ENCODE data around the gene NLRC5.
A peak's percentile ranks its signal among the peaks of the same experiment; 100 is the strongest.
"Not testable (repeated sequence)": the region's sequence is repeated elsewhere in the genome, so short reads cannot be mapped to it uniquely, and the experiment has no call there.

Gene NLRC5

DNA sequence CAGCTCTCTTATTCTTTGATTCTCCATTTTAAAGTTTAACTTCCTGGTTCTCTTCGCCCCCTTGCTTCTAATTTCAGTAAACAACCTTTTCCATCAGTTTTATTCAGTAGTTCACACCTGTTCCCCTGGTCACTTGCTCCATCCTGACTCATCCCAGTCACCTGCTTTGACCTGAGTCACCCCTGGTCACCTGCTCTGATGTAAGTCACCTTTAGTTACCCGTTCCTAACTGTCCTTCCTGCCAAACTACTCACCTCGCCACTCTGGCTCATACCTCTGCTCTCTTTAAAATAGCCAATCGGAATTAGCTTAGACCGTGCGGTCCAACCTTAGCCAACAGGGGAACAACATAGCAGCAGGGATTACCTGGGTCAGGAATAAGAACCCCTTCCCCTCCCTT, 4.7 kb upstream of the NLRC5 start:
- no peak for DNase-seq

DNA sequence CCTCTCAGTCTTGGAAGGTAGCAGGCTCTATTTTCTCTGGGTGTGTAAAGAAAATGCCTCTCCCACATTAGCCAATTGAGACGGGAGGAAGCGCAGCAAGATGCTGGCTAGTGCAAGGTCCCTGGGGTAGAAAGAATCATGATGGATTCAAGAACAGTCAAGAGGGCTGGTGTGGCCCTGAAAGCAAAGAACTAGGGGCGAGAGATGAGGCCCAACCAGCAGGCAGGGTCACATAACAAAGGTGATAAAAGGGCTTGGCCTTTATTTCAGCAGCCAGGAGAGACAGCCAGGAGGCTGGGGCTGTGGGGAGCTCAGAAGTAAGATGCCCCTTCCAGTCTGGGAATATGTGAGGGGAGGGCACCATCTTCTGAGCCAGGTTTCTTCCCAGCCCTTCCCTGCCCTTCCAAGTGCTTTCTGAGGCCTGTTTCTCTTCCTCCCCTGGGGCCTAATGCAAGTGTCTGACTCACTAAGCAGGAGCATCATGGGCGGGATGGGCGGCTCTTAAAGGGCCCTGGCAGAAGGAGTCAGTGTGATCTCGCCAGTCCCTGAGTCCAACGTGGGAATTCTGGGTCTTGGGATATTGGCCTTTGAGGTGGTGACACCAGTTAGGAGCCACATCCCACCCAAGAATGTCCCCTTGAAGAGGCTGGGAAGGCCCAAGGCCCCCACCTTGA, 3.9 kb upstream of the NLRC5 start:
- no peak for DNase-seq

DNA sequence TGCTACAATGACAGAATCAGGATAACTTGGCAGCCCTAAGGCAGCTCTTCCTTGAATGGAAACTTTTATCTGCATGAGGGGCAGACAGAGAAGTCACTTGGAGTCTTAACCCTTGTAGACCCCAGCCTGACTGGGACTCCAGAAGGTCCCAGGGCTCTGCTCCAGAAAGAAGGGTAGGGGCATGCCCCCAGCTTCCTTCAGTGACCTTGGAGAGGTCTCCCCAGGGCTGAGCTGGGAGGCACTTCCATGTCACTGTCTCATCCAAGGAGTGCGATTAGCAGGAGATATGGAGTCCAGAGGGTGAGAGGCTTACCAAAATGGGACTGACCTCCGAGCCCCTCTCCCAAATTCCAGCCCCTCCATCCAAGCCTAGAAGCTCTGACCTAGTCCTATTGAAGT, 3.4 kb upstream of the NLRC5 start:
- DNase-seq = no peak

DNA sequence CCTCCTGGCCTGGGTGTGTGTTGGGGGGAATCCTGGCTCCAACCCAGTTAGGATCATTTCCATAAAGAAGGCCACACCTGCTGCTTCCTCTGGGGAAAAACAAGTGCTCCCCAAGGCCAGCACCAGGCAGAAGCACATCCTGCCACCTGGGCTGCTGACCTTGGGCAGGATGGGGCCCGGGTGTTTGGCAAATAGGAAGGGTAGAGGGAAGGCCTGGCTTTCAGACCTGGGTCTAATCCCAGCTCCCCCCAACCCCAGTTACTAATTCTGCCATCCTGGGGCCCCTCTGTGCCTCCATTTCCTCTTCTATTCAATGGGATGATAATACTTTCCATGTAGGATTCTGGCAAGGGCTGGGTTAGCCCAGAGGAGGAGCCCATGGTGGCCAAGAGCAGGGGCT, 3.0 kb upstream of the NLRC5 start:
- DNase-seq = no peak

DNA sequence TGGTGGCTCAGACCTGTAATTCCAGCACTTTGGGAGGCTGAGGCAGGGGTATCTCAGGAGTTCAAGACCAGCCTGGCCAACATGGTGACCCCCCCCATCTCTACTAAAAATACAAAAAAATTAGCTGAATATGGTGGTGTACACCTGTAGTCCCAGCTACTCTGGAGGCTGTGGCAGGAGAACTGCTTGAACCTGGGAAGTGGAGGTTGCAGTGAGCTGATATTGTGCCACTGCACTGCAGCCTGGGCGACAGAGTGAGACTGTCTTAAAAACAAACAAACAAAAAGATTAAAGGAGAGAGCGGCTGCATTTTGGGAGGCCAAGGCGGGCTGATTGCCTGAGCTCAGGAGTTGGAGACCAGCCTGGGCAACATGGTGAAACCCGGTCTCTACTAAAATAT, 2.4 kb upstream of the NLRC5 start:
- DNase-seq = not testable (repeated sequence)

DNA sequence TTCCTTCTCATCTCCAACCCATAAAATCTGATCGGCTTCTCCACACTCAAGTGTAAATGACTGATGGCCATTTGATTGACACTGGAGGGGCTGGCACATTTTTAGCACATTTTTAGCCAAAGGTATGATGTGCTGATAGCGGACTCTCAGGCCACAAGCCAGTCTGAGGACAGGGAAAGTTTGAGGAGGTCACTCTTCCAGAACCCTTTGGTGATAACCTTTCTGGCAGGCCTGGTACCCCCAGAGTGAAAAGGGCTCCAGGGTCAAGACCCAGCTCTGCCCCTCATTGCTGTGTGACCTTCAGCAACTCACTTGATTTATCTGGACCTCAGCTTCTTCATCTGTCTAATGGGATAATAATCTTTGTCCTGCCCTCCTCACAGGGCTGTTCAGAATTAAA, 1.7 kb upstream of the NLRC5 start:
- DNase-seq = no peak

DNA sequence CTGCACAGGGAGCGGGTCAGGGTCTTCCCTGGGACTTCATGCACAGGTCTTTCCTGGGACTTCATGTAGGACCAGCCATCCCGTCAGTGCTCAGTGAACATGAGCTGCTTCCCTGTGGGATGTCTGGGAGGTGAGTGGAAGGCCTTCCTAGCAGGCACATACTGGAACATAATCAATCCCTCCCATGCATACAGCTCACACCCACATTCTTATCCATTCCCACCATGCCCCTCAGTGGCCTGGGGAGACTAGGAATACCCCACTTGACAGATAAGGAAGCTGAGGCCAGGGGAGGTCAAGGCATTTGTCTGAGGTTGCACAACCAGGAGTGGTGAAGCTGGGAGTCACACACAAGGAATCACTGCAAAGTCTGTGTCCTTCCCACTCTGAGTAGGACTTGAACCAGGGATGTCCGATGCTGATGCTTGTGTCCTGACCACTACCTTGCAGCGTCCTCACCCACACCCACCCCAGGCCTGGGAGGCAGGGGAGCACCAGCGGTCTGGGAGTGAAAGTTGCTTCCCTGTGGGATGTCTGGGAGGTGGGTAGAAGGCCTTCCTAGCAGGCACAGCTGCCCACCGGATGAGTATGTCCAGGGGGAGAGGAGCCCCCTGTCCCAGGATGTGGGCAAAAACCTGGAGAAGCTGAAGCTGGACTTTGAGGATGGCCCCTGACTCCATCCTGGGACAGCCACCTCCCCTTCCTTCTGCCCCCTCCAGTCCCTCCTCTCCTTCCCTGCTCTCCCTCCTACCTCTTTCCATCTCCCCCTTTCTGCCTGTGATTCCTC, 1.0 kb upstream of the NLRC5 start:
- no peak for DNase-seq

DNA sequence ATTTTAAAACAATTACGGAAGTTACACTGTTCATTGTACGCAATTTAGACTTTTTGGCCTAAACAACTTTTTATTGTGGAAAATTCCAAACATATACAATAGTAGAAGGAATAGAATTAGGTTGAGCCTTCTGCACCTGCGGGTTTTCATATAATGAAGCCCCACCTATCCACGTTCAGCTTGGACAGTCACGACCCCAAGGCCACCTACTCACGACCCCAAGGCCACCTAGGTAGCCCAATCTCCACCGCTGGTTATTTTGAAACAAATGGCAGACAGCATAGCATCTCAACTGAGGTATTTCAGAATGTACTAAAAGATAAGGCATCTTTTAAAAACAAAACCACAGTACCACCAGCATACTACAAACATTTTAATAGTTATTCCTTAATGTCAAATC, 631 bp downstream of the NLRC5 start:
- no peak for DNase-seq

DNA sequence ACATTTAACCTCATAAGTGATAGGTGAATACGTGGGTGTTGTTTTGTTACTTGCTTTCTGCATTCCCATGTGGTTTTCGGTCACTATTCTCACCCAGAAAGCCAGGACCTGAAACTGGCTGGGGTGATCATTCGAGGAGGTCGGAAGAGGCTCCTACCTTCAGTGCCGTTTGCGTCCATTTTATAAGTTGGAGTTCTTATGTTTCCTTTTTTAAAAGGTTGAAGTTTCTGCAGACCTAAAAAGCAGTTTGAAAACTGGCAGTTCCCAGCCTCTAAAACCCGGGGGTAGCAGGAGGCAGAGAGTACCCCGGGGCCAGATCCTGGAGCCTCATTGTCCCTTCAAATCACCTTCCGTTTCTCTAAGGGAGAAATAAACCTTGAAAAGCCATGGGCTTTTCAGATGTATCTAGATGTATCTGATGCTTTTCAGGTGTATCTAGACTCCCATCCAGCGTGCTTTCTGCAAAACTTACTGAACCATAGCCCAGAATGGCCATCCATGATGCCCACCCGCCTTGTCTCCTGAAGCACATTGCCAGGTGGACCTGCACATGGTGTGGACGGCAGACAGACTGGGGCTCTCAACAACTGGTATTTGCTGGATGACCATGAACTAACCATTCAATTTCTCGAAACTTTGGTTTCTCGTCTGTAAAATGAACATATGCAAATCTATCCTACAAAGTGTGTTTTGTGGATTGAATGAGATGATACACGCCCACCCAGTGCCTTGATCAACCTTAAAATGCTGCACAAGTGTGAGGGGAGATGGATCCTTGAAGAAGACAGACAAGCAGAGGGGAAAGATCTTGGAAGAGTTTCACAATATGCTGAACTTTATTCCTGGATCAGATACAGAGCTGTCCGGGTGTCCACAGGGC, 1.3 kb downstream of the NLRC5 start:
- no peak for DNase-seq

DNA sequence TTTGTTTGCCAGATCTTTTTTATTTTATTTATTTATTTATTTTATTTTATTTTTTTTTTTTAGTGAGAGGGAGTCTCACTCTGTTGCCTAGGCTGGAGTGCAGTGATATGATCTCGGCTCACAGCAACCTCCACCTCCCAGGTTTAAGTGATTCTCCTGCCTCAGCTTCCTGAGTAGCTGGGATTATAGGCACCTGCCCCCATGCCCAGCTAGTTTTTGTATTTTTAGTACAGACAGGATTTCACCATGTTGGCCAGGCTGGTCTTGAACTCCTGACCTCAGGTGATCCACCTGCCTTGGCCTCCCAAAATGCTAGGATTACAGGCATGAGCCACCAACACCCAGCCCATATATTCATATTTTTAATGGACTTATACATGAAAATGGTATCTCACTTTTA, 3.1 kb downstream of the NLRC5 start:
- not testable (repeated sequence) for DNase-seq

DNA sequence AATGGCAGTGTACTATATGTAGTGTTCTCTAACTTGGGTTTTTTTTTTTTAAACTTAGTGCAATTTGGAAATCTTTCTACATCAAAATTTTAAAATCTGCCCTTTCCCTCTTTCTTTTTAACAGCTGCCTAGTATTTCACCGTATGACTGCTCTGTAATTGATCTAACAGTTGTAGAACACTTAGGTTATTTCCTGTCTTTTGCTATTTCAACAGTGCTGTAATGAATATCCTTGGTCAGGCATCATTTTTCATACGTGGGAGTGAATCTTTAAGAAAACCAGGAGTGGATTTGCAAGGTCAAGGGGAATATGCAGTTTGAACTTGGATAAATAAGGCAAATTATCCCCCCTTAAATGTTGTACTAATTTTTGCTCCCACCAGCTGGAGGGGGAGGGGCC, 3.8 kb downstream of the NLRC5 start:
- no peak for DNase-seq

DNA sequence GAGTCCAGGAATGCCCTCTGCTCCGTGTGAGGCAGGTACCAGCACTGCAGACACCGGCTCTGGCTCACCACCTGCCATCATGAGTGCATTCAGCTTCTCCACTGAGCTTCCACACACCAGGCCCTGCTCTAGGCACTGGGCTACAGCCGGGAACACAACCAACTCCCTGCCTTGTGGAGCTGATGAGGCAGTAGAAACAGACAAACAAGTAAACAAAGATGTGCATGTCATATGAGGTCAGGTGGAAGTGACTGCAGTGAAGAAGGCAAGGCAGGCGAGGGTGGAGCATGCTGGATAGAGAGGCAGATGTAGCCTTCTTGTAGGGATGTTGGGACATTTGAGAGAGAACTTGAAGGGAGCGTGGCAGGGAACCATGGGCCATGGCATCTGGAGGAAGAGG, 5.0 kb downstream of the NLRC5 start:
- DNase-seq = no peak

DNA sequence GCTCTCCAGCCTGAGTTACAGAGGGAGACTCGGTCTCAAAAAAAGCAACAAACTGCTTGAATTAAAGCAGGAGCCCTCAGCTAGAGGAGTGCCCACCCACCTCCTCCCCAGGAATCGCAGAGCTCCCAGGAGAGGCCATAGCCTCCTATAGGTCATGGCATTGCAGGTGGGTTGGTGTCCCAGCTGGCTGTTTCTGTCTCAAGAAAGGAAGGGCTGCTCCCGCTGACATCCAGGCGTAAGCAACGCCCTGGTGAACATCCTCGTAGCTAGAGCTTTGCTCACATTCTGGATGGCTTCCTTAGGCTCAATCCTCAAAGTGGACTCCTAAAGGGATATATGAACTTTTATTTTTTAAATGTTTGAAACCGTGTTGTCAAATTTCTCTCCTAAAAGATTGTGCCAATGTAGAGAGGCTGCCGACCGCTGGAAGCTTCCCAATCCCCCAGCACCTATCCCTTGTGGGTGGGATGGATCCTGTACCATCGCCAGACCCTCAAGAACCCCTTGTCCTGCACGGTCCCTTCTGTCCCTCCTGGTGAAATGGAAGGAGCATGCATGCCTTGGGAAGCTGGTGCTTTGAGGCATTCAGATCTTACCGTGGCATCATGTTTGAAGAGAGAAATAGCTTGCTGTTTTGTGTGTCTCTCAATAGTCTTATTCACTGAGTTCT, 5.9 kb downstream of the NLRC5 start:
- DNase-seq = no peak

DNA sequence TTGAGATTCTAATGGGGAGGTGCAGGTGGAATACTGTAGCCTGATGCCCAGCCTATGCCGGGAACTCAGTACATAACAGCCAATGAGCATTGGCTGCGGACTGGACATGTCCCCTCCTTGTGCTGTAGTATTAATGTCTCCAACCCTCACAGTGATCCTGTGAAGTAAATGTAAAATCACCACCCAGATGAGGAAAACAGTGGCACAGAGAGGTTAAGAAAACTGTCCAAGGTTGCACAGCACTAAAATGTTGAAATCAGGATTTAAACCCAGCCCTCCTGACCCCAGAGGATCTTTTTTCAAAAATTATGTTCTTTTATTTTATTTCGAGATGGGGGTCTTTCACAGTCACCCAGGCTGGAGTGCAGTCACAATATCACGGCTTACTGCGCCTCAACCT, 7.9 kb downstream of the NLRC5 start:
- no peak for DNase-seq

DNA sequence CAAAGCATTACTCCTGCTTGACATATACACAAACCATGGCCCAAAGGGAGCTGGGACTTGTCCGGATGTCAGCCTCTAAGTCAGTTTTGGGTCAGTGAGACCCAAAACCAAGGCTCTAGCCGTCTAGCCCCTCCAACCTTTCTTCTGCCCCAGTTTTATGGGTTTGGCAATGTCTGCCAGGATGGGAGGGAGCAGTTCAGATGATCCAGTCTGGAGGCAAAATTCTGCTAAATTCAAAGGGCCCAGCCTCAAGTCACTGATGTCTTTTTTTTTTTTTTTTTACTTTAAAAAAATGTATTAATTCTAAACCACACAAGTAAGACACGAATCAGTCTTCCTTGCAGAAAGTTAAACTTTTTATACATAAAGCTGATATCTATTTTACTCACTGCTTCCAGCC, 8.6 kb downstream of the NLRC5 start:
- DNase-seq = no peak

DNA sequence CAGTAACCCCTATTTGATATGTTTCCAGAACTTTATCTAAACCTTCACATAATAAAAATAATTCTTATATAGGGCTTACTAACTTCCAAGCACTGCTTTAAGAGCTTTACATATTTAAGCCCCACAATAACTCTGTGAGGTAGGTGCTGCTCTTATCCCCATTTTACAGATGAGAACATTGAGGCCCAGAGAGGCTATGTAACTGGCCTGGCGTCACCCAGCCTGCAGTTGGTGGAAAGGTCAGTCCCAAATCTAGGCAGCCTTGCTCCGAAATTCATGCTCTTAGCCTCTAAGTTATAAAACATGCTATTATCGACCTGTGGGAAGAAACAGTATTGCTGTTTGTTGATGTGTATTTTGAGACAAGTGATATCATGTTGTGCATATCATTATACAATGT, 9.0 kb downstream of the NLRC5 start:
- DNase-seq = no peak

DNA sequence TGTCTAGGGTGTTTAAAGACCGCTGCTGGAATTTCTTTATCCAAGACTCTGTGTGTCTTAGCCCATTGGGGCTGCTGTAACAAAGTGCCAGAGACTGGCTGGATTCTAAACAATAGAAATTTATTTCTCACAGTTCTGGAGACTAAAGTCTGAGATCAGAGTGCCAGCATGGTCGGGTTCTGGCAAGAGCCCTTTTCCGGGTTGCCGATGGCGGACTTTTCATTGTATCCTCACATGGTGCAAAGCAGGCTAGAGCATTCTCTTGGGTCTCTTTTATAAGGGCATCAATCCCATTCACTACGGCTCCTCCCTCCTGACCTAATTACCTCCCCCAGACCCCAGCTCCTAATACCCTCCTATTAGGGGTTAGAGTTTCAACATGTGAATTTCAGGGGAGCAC, 9.5 kb downstream of the NLRC5 start:
- DNase-seq = no peak

DNA sequence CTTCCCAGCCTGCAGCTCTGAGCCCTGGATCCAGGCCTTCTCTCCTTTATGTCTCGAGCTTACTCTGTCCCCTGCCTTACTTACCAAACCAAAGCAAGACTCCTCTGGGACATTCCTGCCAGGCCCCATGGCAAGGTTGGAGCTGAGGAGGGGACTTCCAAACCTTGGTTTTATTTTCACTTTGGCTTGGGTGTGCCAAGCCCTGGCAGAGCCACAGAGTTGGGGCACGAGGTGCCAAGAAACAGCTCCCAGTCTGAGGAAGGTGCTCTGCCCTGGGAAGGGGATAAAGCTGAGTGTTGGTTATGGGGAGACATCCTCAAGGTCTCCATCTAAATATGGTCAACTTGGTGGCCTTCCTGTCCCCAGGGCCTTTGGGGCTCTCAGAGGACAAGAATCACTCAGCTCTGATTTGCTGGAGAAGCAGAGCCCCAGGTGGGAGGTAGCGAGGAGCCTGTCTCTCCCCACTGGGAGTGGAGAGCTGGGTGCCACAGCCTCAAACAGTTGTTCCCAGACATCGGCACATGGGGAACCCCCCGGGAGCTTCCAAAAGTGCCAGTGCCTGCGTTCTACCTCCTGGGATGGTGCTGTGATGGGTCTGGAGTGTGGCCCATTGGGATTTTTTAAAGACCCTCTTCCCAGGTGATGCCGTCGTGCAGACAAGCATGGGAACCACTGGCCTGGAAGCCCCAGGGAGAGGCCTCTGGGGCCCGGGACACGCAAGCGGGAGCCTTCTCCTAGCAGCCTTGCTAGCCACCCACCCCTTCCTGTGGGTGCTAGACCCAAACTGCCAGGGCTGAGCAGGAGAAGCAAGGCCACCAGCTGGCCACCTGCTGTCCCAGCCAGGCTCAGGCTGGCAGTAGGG, 10.3 kb downstream of the NLRC5 start:
- DNase-seq = no peak

DNA sequence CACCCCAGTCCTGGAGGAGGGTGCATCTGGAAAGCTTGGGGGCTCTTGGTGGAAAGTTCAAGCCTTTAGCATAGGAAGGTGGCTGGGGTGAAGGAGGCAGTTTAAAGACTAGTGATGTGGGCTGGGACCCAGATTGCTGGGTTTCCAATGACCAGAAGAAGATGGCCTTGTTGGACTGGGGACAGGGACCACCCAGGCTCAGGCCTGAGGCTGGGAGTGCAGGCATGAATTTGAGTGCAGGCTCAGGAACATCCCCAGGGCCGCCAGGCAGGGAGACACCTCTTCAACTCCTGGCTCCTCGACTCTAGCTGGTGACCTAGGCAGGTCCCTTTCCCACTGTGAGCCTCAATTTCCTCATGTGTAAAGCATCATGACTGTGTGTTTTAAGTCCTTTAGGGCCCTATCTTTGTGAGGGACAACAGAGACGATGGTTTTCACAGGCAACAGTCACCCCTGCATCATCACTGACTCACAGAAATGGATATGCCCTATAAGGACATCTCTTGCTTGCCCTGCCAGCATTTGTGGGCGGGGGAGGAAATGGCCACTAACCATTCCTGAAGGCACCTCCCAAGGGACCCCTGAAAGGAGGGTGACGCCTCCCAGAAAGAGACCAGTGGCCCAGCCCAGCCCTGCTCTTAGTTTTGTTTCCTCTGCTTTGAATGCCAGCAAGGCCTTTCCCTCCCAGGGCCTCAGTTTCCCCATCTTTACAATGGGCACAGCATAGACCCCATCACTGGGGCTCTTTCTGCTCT, 11.1 kb downstream of the NLRC5 start:
- DNase-seq = peak; percentile 83

DNA sequence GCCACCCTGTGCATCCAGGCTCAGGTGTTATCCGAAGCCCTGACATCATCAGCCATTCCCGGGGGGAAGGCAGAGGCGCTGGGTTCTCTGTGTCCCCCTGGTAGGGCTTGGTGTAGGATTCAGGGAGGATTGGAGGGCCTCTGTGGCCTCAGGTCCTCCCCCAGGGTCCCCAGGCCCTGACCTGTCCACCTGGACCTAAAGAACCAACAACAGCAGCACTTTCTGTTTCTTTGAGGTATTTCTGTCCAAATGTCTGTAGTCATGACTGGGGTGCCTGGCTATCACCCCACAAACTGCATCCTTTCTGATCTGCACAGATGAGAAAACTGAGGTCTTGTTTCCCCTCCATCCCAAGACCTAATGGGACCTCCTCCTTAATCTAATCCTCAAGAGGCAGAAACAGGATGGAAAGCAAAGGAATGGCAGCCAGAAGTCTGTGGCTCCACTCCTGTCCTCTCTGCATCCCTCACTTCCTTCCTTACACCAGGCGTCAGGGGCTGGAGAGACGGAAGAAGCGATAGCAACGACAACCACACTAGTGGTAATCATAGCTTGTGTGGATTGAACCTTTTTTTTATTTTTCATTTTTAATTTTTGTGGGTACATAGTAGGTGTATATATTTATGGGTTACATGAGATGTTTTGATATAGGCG, 11.8 kb downstream of the NLRC5 start:
- DNase-seq = no peak
